HG03342 (cell line): Measurements from ENCODE around the gene HDAC4.
"Not testable (repeated sequence)": the region's sequence is repeated elsewhere in the genome, so short reads cannot be mapped to it uniquely, and the experiment has no call there.

Experiments used
- ATAC-seq: cut with Tn5 transposase; IDR thresholded peaks from one replicate; pipeline ENCODE4 v1.9.1; 2021; ENCODE audit warnings: mild to moderate bottlenecking, moderate library complexity; ENCODE audit not compliant: unreplicated experiment

Gene HDAC4

DNA sequence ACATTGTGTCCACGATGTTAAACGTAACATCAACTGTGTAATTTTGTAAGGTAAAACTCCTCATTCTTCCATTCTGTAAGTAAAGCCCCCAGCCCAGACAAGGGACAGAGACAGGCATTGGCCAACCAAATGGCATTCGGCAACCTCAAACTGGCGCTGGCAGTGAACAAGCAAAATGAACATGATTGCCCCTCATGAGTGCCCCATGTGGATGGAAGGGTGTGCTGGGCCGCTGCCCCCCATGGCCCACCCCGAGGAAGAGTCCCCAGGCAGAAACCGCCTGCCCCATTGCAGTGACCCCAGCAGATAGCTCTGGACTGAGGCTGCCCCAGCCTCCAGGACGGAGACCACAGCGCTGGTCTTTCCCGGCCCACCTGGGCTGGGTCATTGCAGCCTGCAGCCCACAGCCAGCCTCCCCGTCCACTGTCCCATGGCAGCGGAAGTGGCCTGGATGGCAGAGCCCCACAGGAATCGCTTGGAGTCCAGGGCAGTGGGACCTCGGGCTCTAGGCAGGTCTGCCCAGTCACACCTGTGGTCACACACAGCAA lies 220.2 kb downstream of the HDAC4 start:
- ATAC-seq: no peak

DNA sequence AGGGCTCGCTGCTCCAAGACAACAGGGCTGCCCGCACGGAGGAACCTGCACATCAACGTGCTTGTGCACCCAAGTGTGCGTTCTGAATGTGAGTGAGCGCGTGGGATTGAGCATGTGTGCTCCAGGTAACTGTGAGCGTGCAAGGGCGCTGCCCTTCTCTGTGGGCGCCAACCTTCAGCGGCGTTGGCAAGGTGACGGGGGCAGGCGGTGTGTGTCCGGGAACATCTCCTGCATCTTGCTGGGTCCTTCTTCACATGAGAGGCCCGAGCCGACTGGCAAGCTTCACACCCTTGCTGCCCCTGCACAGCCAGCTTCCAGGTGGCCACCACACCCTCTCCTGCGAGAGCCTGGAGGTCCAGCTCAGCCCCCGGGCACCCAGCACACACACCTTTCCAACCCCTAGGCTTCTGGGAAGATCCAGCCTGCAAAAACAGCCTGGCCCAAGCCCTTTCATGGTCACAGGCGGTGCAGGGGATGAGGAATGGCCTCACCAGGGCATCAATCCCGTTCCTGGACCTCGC lies 220.9 kb downstream of the HDAC4 start:
- no peak for ATAC-seq

DNA sequence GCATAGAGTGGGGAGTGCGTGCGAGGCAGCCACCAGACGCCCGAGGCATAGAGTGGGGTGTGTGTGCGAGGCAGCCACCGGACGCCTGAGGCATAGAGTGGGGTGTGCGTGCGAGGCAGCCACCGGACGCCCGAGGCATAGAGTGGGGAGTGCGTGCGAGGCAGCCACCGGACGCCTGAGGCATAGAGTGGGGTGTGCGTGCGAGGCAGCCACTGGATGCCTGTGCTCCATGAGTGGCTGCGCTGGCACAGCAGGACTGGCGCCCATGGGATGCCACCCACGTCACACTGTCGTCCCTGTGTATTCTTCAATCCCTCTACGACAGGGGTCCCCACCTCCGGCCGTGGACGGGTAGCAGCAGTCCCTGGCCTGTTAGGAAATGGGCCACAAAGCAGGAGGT lies 221.9 kb downstream of the HDAC4 start:
- ATAC-seq: no peak

DNA sequence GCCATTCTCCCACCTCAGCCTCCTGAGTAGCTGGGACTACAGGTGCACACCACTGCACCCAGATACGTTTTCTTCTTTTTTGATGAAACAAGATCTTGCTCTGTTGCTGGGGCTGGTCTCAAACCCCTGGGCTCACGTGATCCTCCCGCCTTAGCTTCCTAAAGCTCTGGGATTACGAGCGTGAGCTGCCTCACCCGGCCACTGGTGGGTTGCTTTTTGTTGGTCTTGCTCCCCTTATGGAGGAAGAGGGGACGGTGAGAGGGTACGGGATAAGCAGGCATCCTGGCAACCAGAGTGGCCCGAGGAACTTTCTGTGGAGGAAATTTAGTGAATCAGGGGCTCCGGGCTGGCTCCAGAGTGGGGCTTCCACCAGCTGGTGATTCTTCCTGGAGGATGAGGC lies 222.3 kb downstream of the HDAC4 start:
- no peak for ATAC-seq

DNA sequence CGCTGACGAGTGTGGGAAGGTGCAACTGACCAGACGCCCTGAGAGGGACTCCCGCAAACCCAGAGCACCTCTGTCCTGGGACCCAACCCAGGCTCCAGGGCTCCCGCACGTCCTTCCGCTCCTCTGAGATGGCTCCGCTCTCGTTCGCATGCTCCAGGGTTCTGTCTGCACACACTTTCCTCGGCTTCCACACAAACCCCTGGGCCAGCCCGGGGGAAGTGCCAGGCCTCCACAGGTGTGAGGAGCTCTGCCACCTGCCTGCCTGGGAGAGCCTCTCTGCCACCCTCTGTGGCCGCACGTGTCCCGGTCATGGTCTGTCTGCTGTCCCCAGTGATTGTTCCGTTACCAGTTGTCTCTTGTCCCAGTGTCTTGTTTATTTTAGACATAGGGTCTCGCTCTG lies 222.9 kb downstream of the HDAC4 start:
- no peak for ATAC-seq

DNA sequence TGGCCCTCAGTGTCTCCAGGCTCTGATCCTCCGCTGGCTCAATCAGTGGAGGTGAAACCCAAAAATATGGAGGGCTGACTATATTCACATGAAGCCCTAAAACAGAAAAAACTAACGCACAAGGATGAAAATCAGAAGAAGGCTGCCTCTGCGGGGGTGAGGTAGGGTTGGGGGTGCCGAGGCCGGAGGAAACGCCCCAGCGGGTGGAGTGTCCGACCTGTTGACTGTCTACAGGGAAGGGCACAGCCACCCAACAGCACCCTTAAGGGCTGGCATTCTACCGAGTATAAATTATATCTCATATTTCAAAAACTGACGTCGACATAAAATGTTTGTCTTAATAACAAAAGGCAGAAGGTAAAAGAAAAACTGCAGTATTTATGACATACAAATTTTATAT lies 223.5 kb downstream of the HDAC4 start:
- ATAC-seq: no peak

DNA sequence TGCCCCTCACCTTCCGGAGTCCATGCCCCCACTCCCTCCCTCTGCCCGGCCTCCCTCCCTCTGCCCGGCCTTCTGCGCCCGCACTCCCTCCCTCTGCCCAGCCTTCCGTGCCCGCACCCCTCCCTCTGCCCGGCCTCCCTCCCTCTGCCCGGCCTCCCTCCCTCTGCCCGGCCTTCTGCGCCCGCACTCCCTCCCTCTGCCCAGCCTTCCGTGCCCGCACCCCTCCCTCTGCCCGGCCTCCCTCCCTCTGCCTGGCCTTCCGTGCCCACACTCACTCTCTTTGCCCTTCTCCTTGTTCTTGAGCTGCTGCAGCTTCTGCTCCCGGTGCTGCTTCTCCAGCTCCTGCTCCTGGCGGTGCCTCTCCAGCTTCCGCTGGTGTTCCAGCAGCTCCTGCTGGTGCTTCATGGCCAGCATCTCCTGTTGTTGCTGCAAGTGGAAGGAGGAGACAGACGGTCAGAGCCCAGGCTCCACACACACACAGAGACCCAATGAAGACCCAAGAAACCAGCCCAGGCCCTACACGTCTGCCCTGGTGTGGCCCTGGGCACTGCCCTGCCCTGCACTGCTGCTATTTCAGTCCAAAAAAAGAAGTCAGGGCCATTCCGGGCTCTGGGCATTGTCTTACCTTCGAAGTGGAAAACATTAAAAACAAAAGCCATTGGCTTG lies 224.5 kb downstream of the HDAC4 start:
- ATAC-seq: not testable (repeated sequence)

DNA sequence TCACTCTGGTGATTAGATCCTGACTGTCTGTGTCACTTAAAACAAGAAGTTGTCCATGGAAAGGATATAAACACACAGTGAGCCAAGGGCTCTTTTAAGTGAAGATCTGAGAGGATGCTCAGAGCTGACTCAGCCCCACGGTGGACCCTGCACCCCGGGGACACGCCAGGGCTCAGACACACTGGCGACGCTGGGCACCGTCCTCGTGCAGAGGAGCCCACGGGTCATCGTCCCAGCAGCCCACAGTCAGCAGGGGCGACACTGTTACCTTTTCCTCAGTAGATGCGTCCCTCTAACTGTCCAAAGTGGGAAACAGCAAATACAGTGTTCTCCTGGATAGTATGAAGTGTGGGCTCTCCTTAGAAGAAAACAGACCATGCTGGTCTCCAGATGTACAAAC lies 225.6 kb downstream of the HDAC4 start:
- ATAC-seq: no peak

DNA sequence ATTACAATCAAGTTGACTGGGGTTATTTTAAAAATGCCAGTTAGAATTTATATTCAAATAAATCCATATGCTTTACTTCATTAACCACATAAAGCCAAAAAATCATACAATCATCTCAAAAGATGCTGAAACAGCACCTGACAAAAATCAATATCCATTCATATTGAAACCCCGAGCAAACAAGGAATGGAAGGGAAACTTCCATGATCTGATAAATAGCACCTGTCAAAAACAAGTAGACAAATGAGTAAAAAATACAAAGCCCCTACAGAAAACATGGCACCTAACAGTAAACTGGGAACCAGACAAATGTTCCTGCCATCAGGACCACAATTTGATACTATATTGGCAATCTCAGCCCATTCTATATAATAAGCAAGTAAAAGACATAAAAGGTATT lies 227.5 kb downstream of the HDAC4 start:
- ATAC-seq: no peak

DNA sequence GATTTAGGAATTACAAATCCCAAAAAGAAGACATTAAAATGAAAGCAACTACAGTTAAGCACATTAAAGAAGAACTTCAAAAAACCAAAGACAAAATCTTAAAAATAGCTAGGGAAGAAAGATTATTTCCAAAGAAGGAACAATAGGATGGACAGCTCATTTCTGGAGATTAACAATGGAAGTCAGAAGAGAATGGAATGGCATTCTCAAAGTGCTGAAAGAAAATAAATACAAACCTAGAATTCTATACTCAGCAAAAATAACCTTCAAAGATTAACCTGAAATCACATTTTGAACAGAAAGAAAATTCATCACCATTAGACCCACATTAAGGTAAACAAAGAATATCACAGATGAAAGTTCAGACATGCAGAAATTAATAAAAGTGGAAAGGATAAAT lies 229.2 kb downstream of the HDAC4 start:
- ATAC-seq: no peak

DNA sequence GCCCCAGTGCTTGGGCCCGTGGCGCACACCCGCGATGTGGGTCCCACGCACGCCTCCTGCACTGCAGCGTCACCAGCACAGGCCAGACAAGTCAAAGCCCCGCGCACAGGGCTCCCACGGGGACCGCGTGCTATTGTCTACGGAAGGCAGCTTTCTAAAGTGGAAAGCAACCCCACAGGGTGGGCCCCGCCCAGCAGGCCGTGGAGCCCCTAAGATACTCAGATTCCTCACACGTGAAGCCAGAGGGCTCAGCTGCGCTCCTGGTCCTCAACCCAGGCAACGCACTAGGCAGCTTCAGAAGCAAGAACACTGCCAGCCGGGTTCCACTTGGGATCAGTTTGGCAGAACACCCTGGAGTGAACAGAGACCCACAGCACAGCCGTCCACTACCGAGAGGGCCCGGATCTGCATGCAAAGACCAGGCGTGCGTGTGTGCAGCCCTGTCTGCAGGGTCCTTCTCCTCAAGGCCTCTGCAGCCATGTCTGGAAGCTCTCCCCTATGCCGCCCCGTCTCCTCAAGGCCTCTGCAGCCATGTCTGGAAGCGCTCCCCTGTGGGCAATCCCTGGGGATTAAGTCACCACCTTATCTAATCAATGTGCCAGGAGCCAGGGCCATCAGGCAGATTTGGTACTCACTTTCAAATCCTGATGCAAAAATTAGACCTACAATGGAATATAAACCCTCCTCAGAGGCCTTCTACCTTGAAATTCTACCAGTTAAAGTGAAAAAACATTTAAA lies 231.3 kb downstream of the HDAC4 start:
- no peak for ATAC-seq

DNA sequence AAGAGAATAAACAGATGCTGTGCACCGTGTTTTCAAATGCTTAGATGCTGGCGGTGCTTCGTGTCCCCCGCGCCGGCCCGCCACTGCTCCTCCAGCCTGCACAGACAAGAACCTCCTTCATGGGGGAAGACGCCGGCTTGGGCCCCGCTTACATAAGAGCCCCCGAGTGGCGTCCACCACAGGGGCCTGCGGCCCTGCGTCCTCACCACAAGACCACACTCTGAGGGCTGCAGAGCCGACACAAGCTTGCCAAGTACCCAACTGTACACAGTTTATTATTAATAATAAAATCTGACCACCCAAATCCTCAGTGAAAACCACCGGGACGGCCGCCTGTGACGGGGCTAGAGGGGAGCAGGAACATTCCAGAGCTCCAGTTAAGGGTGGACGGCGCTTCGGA lies 232.2 kb downstream of the HDAC4 start:
- ATAC-seq: no peak

DNA sequence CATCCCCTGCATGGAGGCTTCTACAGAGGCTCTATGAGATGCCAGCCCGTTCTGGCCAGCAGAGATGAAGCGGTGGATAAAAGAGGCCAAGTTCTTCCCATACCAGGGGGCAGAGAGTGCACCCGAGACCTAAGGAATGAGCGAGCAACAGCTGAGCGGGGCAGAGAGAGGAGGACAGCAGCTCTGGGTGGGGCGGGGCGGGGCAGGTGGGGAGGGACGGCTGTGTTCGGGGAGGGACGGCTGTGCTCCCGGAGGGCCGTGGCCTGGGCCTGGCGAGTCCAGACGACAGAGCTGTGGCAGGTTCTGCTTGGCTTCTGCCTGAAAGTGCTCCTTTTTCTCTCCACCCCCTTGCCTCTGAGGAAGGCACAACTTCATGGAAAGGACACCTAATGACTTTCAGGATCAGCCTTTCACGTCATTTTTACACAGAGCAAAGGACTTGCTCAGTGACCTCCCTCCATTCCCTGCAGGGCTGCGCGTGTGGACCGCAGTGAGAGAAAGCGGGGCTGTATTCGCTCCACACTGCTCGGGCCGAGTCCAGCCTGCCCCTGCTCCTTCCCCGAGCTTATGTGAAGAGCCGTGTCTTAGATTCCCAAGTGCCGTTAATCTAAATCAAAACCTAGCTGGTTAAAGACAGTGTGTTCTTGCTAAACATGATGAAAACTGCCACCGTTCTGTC lies 232.9 kb downstream of the HDAC4 start:
- ATAC-seq: no peak

DNA sequence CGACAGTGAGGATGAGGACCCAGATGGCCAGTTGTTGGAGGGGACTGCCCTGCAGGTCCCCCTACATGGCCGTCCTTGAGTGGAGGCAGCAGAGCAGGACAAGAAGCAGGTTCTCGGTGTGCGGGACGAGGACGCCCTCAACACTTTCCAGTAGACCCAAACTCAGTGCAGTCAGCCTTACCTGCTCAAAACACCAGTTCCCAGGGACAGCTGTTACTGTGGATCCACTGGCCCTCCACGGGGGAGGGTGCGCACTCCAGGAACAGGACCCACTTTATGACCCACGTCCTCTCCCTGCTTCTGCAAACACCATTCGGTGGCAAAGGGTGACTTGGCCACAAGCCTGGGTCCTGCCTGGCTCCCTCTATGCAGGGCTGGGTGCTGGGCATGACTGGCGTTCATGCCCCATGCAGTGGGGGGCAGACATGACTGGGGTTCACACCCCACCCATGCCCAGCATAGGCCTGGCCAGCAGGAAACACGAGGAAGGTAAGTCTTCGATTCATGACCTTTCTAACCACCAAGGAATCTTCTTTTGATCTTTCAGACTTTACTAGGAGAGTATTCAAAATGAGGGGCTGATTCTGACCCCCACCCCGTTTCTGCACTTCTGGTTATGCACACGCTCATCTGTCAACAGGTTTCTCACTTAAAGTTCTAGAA lies 233.7 kb downstream of the HDAC4 start:
- no peak for ATAC-seq

DNA sequence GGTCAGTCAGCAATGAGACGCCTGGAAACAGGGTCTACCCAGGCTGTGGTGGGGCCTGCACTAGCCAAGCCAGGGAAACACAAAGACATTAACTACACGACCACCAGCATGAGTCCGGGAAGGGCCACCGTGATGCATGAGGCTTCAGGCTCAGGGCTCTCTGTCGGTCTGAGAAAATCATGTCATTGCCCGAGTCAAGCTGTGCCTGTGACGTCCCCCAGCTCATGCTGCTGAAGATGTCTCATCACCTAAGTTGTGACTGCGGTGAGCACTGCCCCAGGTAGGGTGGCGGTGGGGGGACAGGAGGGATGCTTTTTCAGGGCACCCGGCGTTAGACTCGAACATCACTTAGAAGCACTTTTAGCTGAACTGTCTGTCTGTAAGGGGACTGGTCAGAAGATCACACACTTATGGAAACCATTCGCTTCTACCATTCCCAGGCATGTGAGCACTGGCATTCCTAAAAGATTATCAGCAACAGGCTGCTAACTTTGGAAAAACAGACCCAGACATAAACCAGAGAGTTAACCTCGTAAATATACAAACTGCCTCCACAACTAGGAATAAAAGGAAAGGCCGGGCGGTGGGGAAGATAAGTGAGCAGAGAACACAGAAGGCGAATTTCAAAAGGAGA lies 234.5 kb downstream of the HDAC4 start:
- no peak for ATAC-seq

DNA sequence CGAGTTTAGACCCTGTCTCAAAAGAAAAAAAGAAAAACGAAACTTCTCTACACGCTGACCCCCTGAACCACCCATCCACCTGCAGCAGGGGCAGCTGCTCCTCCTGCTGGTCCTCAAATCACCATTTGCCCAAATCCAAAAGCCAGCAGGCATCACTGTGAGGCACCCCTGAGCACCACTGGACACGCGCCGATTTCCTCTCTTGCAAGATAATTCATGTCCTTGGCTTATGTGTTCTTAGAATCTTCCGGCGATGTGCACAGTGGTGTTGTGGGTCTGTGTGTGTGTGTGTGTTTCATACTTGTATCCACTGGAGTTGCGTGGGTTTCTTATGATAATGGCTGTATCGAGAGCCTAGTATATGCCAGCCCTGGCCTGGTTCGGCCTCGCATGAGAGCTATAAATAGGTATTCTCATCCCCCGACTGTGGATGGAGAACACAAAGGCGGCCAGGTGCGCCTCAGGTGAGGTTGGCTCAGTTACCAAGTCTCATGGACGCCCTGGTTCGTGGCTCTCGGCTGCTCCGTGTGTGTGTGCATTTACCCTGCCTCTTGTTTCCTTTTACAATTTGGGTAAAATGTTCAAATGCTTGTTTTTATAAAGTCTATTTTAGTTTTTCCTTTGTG lies 235.5 kb downstream of the HDAC4 start:
- no peak for ATAC-seq

DNA sequence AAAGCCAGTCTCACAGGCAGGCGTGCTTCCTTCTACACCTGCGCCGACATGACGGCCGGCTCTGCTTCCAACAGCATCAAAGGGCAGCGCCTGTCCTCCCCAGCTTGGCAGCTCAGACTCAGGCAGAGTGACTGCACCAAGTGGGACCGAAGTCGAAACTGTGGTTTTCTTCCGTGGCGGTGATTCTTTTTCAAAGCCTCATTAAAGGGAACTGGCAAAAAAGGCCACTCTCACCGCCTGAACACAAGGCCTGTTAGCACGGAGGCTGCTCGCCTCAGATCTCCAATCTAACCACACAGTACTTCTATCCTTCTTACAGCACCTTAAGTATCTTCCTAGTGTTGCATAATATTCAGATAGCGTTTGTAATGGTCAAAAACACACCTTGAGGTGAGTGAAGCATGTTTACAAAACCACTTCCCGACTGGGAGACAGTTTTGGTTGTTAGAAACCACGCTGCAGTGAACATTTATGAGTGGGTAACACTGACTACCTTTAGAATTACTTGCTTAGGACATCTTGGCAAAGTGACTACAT lies 236.4 kb downstream of the HDAC4 start:
- ATAC-seq: no peak

DNA sequence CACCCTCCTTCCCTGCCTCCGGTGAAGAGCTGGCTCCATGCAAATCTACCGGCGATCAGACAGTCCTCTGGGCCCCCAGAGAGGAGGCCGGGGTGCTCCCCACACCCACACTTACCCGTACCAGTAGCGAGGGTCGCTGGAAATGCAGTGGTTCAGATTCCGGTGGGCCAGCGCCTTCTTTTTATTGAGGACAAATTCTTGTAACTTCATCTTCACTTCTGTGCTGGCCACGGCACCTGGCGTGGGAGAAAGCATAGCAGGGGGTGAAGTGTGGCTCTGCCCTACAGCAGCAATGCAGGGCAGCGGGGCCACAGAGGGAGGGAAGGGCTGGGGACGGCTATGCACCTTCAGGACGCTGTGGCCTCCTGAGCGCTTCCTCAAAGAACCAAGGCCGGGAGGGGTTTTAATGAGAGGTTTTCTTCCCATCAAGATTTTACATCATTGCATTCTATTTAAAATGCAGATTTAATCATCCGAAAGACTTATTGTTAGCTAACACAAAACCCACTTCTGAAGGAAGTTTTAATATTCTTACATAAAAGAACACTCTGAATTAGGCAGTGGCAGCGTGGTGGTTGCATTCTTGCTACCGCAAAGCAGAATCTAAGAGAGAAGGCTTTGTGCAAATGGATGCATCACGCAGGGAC lies 237.0 kb downstream of the HDAC4 start:
- ATAC-seq: no peak

DNA sequence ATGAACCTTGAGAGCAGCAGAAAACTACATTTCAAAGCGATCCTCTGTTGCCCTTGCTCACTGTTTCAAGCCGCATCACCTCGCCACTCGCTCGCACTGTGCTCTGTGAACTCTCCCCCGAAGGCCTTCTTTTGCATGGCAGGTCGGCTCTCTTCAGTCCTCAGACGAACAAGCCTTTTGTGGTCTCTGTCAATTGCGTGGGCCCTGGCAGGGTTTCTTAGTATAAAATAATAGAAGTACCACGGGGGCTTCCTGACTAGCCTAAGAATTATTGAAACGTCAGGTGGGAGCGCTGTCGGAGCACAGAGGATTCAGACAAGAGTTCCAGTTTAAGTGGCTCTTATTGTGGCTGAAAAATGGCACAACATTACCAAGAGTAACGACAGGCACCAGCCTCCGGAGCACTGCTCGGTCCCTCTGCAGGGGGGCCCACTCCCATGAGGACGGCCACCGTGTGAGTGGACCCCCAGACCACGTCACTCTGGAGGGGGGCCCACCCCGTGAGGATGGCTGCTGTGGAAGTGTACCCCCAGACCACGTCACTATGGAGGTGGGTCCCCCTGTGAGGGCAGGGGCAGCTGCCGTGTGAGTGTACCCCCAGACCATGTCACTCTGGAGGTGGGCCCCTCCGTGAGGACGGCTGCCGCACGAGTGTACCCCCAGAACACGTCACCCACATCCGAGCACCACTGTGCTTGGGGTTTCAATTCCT lies 237.7 kb downstream of the HDAC4 start:
- ATAC-seq: no peak
